H9 (cell line): ENCODE data around the gene OBSL1. TPM values are rescaled to one million over a fixed set of nuclear protein-coding genes. Genes with fewer than 3 reads are reported as not detected.

ENCODE experiments used
- DNase-seq: peaks from one replicate; pipeline ENCODE4 v3.0.0-alpha.2; 2017
- H2AFZ ChIP-seq: one replicate; pipeline ENCODE4 v1.6.1; 2013; ENCODE audit warnings: mild to moderate bottlenecking, low read length, control low read depth, moderate library complexity
- H2AK5ac ChIP-seq: 2 replicates; pipeline ENCODE4 v1.6.1; 2013; ENCODE audit warnings: low read length, control low read depth, mixed read lengths; ENCODE audit not compliant: insufficient read length
- H2BK120ac ChIP-seq: one replicate; pipeline ENCODE4 v1.6.1; 2013; ENCODE audit warnings: low read depth, mild to moderate bottlenecking, low read length, control low read depth, inconsistent platforms; ENCODE audit not compliant: poor library complexity, severe bottlenecking
- H2BK12ac ChIP-seq: 2 replicates; pipeline ENCODE4 v1.6.1; 2013; ENCODE audit warnings: low read length, control low read depth, mixed read lengths, low read depth; ENCODE audit not compliant: insufficient read length
- H2BK15ac ChIP-seq: 2 replicates; pipeline ENCODE4 v1.6.1; 2013; ENCODE audit warnings: low read depth, low read length, control low read depth
- H2BK20ac ChIP-seq: one replicate; pipeline ENCODE4 v1.6.1; 2013; ENCODE audit warnings: low read depth, mild to moderate bottlenecking, low read length, control low read depth, inconsistent platforms; ENCODE audit not compliant: poor library complexity, severe bottlenecking
- H2BK5ac ChIP-seq: 2 replicates; pipeline ENCODE4 v1.6.1; 2013; ENCODE audit warnings: low read length, control low read depth, mixed read lengths; ENCODE audit not compliant: insufficient read length
- H3K14ac ChIP-seq: 2 replicates; pipeline ENCODE4 v1.6.1; 2013; ENCODE audit warnings: low read length, control low read depth; ENCODE audit not compliant: insufficient read depth
- H3K18ac ChIP-seq: 2 replicates; pipeline ENCODE4 v1.6.1; 2013; ENCODE audit warnings: low read depth, mild to moderate bottlenecking, mixed read lengths, low read length, control low read depth; ENCODE audit not compliant: insufficient read length
- H3K23ac ChIP-seq: 2 replicates; pipeline ENCODE4 v1.6.1; 2013; ENCODE audit warnings: low read length, control low read depth, mixed read lengths, low read depth; ENCODE audit not compliant: insufficient read length
- H3K23me2 ChIP-seq: 2 replicates; pipeline ENCODE4 v1.6.1; 2013; ENCODE audit warnings: low read depth, mild to moderate bottlenecking, mixed read lengths, low read length, control low read depth; ENCODE audit not compliant: insufficient read length, poor library complexity, severe bottlenecking
- H3K27ac ChIP-seq: 2 replicates; pipeline ENCODE4 v1.5.1; 2013; ENCODE audit warnings: low read length, control low read depth, mixed read lengths, low read depth; ENCODE audit not compliant: insufficient read length
- H3K27me3 ChIP-seq: 2 replicates; pipeline ENCODE4 v1.6.1; 2013; ENCODE audit warnings: low read length, control low read depth, inconsistent platforms; ENCODE audit not compliant: insufficient read depth
- H3K4ac ChIP-seq: 2 replicates; pipeline ENCODE4 v1.6.1; 2013; ENCODE audit warnings: low read depth, mild to moderate bottlenecking, control low read depth, inconsistent platforms, low read length, moderate library complexity
- H3K4me1 ChIP-seq: 2 replicates; pipeline ENCODE4 v1.6.1; 2013; ENCODE audit warnings: low read length, control low read depth, inconsistent platforms; ENCODE audit not compliant: insufficient read depth
- H3K4me2 ChIP-seq: 2 replicates; pipeline ENCODE4 v1.6.1; 2013; ENCODE audit warnings: low read length, control low read depth, mixed read lengths; ENCODE audit not compliant: insufficient read length, insufficient read depth
- H3K56ac ChIP-seq: 2 replicates; pipeline ENCODE4 v1.6.1; 2013; ENCODE audit warnings: low read depth, mild to moderate bottlenecking, mixed read lengths, low read length, control low read depth; ENCODE audit not compliant: insufficient read length
- H3K79me1 ChIP-seq: 2 replicates; pipeline ENCODE4 v1.6.1; 2013; ENCODE audit warnings: low read depth, mild to moderate bottlenecking, moderate library complexity, low read length, control low read depth, inconsistent platforms; ENCODE audit not compliant: insufficient read depth, poor library complexity, severe bottlenecking
- H3K79me2 ChIP-seq: 2 replicates; pipeline ENCODE4 v1.6.1; 2013; ENCODE audit warnings: low read length, control low read depth, inconsistent platforms; ENCODE audit not compliant: insufficient read depth
- H3K9ac ChIP-seq: 2 replicates; pipeline ENCODE4 v1.6.1; 2013; ENCODE audit warnings: low read length, control low read depth, mixed read lengths; ENCODE audit not compliant: insufficient read length; ENCODE audit errors: extremely low read depth
- H3K9me3 ChIP-seq: one replicate; pipeline ENCODE4 v1.6.1; 2013; ENCODE audit warnings: low read depth, low read length, inconsistent platforms; ENCODE audit not compliant: control insufficient read depth
- H3T11ph ChIP-seq: one replicate; pipeline ENCODE4 v1.6.1; 2013; ENCODE audit warnings: mild to moderate bottlenecking, low read length, control low read depth, inconsistent platforms
- H4K20me1 ChIP-seq: one replicate; pipeline ENCODE4 v1.6.1; 2013; ENCODE audit not compliant: control insufficient read depth, insufficient read length, insufficient read depth
- H4K5ac ChIP-seq: 2 replicates; pipeline ENCODE4 v1.6.1; 2013; ENCODE audit warnings: low read depth, mild to moderate bottlenecking, mixed read lengths, low read length, control low read depth; ENCODE audit not compliant: insufficient read length
- H4K8ac ChIP-seq: replicated peaks from 2 replicates; pipeline ENCODE4 v1.6.1; 2013; ENCODE audit warnings: low read length, control low read depth, mixed read lengths, low read depth; ENCODE audit not compliant: insufficient read length
- H4K91ac ChIP-seq: 2 replicates; pipeline ENCODE4 v1.6.1; 2013; ENCODE audit warnings: low read depth, mild to moderate bottlenecking, moderate library complexity, mixed read lengths, low read length, control low read depth; ENCODE audit not compliant: insufficient read length
- H3K27ac Mint-ChIP-seq, 3 experiments: 2 replicates in 2 of 3; 3 replicates in 1 of 3; pipeline ENCODE4 v1.8.0; 2020 to 2021; ENCODE audit warnings: mixed read lengths in 3 of 3, mild to moderate bottlenecking in 1 of 3, moderate library complexity in 1 of 3
- H3K27me3 Mint-ChIP-seq: 2 replicates; pipeline ENCODE4 v1.8.0; 2021; ENCODE audit warnings: low read depth, mild to moderate bottlenecking, moderate library complexity, mixed read lengths
- H3K36me3 Mint-ChIP-seq, 3 experiments: 2 replicates in 2 of 3; 3 replicates in 1 of 3; pipeline ENCODE4 v1.8.0; 2020 to 2021; ENCODE audit warnings: low read depth in 3 of 3, mixed read lengths in 3 of 3; ENCODE audit not compliant: insufficient read depth in 1 of 3
- H3K4me1 Mint-ChIP-seq, 2 experiments: 2 replicates each; pipeline ENCODE4 v1.8.0; 2020; ENCODE audit warnings: mixed read lengths in 2 of 2
- H3K4me3 Mint-ChIP-seq, 2 experiments: 2 replicates in 1 of 2; 3 replicates in 1 of 2; pipeline ENCODE4 v1.8.0; 2020 to 2021; ENCODE audit warnings: mild to moderate bottlenecking in 2 of 2, mixed read lengths in 2 of 2, moderate library complexity in 1 of 2
- H3K9me3 Mint-ChIP-seq, 2 experiments: 2 replicates in 1 of 2; 3 replicates in 1 of 2; pipeline ENCODE4 v1.8.0; 2020; ENCODE audit warnings: mild to moderate bottlenecking in 2 of 2, mixed read lengths in 2 of 2, moderate library complexity in 1 of 2
- CTCF ChIP-seq: fragments of 200-600 bp; sonication (generic); conservative IDR thresholded peaks from 3 replicates; pipeline ENCODE4 v1.8.0; 2021; ENCODE audit warnings: antibody characterized with exemption, mild to moderate bottlenecking
- WGBS: extraction: QIAGEN DNeasy Blood & Tissue Kit; methylation state at CpG from one replicate; pipeline ENCODE4 v1.1.7; 2013; ENCODE audit warnings: missing lambda C conversion rate, low lambda C conversion rate, mixed read lengths; ENCODE audit not compliant: insufficient read length; ENCODE audit errors: extremely low coverage; 5-methylcytosine and 5-hydroxymethylcytosine counted together
- total RNA-seq: library from RNA; stranded (reverse); gene quantifications from 2 replicates; pipeline ENCODE4 v1.2.1, GENCODE V29; 2021

Gene OBSL1
- total RNA-seq, 1 experiment from 2014 or later = 140 TPM

- Histone ChIP-seq H3K23me2 (no peaks in the 10 kb centered on the region), H3K27ac (no peak overlapping the region), H4K8ac (no peak overlapping the region), H4K91ac (no peak overlapping the region), H3K9me3 (no peaks in the 10 kb centered on the region), H3K4me2 (no peak overlapping the region), H3K4me1 (peaks cover 3% of the 10 kb centered on the region; the same call in 1 of the 2 replicates), H2BK20ac (no peak overlapping the region), H2BK5ac (no peak overlapping the region), H3K23ac (no peak overlapping the region), H2AFZ (no peak overlapping the region), H4K5ac (no peak overlapping the region), H4K20me1 (no peaks in the 10 kb centered on the region), H3K56ac (no peak overlapping the region), H2BK120ac (no peak overlapping the region), H3T11ph (no peak overlapping the region), H2BK15ac (no peak overlapping the region), H3K18ac (no peak overlapping the region), H3K14ac (no peak overlapping the region; the same call in 1 of the 2 replicates), H3K4ac (no peak overlapping the region), H3K79me2 (no peaks in the 10 kb centered on the region), H3K9ac (no peak overlapping the region), H3K27me3 (no peaks in the 10 kb centered on the region), H2BK12ac (no peak overlapping the region), H3K79me1 (no peaks in the 10 kb centered on the region), H2AK5ac (no peak overlapping the region)
- Mint-ChIP-seq H3K4me3 (no peak overlapping the region), H3K27ac (no peak overlapping the region; a peak in 1 of 7 replicates), H3K27me3 (peaks cover 15% of the 10 kb centered on the region), H3K36me3 (peaks cover 13 to 27% (median 21%) of the 10 kb centered on the region in 3 experiments), H3K4me1 (peaks cover 26 to 30% of the 10 kb centered on the region in 2 experiments), H3K9me3 (peaks cover 0 to 1% of the 10 kb centered on the region in 2 experiments; a peak in 3 of 5 replicates)
- TF ChIP-seq CTCF = no peak
- no CpG with 5 or more reads among the region's 16 CpGs for WGBS
- DNase-seq = no peak
Measured at GRCh38 chr2:219536425-219536824, 34.9 kb downstream of the OBSL1 start.
